GM19438 (cell line): ENCODE results near the gene LRRFIP1.

ENCODE experiments used
- ATAC-seq: cut with Tn5 transposase; IDR thresholded peaks from one replicate; pipeline ENCODE4 v1.9.1; 2021; ENCODE audit warnings: low read depth; ENCODE audit not compliant: unreplicated experiment

The LRRFIP1 gene

DNA sequence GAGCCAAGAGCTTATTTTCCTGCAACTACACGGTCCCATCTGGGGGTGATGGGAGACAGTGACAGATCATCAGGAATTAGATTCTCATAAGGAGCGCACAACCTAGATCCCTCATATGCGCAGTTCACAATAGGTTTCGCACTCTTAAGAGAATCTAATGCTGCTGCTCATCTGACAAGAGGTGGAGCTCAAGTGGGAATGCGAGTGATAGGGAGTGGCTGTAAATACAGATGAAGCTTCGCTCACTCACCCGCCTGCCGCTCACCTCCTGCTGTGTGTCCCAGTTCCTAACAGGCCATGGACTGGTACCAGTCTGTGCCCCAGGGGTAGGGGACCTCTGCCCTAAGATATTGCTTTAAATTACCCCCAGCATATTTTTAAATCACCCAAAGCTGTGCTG, 10.8 kb downstream of the LRRFIP1 start:
- ATAC-seq, result no peak

- ATAC-seq, result no peak
These were observed 11.9 kb downstream of the LRRFIP1 start for GRCh38 chr2:237639052-237639835.

- no peak for ATAC-seq
These were observed 12.4 kb downstream of the LRRFIP1 start for GRCh38 chr2:237639836-237640220.

- no peak for ATAC-seq
These were observed 13.2 kb downstream of the LRRFIP1 start for GRCh38 chr2:237640493-237640998.

GRCh38 chr2:237642038-237642734, 14.8 kb downstream of the LRRFIP1 start:
- no peak for ATAC-seq

GRCh38 chr2:237643066-237643465, 15.7 kb downstream of the LRRFIP1 start:
- no peak for ATAC-seq

DNA sequence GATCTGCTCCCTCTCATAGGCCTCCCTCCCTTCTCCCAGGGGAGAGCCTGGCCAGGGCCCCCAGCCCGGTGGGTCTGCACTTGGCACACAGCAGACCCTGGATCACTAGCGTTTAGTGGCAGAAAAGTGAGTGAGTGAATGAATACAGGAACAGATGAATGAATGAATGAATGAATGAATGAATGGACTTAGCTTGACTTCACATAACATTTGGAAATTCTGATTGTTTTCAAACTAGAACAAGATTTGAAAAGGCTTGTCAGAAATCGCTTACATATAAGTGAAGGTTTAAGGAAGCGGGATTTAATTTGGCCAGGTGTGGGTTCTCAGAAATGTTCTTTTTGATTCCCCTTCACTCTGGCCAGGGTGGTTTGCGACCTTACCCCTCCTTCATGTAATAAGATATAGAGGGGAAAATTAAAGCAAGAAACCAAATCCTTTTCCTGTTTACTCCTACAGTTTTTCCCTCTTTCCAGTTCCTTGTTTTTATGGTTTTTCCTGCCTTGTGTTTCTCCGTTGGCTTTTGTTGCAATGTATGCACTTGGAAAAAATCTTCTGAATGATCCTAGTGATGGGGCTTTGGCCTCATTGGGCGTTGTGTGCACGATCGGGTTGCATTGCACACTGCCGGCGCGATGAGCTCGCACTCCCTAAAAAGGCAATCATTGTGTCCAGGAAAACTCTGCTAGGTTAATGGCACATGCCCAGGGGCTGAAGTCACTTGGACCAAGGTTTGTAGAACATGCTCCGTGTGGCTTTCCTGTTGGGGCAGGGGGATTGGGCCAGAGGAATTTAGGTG, 16.4 kb downstream of the LRRFIP1 start:
- ATAC-seq, result no peak

DNA sequence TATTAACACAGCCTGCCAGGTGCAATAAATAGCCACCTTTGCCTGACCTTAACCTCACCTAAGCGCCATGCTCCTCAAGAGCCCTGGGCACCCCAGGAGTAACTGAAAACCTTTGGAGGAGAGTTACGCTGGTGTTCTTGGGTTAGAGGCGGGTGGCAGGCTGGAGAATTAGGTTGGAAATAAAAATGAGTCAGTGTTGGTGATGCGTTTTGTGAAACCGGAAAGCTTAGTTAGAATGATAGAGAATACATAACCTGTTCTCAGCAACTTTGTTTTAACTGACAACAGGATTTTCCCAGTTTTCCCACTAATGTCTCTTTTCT, 17.0 kb downstream of the LRRFIP1 start:
- no peak for ATAC-seq

DNA sequence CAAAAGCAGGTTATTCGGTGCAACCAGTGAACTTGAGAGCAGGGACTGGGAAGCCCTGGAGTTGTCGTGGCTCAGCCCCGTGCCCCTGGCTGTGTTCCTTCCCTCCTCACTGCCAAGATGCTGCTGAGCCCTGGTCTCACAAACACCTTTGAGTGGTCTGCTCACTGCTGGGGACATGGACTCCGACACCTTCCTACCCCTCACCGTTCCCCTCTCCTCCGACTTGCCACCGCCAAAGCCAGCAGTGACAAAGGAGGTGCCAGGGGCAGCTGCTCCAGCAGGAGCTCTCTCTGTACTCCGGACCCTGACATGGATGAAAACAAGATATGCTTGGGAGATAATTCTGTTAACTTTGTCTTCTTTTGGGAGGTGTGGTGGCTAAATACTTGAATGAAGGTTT, 17.9 kb downstream of the LRRFIP1 start:
- no peak for ATAC-seq

DNA sequence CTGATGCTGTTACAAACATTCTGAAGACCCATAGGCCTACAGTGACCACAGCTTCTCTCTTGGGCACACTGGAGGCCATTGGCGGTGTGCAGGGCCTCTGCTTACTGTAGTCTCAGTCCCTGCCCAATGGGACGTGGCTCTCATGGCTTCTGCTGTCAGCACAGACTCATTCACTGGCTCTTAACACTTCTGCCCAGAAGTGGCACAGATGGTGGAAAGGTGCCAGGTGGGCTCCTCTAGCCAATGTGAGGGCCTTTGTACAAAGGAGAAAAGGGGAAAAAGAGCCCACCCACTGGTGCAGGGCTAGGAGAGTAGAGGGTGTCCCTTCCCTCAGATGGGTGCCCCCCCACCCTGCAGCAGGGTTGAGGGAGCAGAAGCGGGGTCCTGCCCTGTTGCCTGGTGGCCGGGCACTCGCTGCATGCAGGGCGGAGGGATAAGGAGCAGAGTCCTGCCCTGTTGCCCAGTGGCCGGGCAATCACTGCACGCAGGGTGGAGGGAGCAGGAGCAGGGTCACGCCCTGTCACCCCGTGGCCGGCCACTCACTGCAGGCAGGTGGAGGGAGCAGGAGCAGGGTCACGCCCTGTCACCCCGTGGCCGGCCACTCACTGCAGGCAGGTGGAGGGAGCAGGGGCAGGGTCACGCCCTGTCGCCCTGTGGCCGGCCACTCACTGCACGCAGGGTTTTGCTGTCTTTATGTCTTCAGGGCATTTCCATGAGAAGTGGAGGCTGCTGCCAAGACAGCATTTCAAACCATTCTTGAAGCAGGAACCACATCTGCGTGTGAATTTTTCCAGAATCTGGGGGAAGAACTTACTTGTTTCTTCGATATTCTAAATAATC, 20.0 kb downstream of the LRRFIP1 start:
- no peak for ATAC-seq

DNA sequence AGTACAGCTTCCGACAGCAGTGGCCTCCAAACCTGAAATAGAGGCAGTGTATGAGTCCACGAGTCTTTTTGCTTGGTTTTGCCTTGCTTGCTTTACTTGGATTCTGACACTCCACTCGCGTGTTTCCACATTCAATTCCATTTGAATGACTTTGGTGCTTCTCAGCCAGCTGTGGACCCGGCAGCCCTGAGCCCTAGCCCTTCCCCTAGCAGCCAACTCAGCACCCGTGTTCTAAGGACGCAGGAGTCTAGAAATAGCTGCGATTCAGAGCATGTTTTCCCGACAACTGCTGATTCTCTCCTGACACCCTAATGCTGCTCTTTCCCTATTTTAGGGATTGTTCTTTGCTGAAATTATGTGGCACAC, 20.6 kb downstream of the LRRFIP1 start:
- ATAC-seq, result no peak

- ATAC-seq, result no peak
These were observed 22.4 kb downstream of the LRRFIP1 start for GRCh38 chr2:237649541-237650454.

DNA sequence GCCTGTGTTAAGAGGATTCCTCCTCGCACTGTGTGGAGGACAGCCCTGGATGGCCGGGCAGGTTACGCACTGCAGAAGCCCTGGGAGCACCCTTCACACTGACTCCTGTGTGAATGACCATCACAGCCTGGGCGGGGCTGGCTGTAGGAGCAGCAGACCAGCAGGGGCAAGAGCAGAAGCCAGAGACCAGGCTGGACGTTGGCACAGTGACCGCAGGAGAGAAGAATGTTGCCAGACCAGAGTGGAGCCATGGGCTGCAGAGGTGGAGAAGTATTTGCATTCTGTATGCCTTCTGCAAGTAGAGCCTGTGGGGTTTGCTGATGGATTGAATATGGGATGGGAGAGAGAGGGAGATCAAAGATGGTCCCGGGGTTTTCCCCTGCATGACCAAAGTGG, 23.1 kb downstream of the LRRFIP1 start:
- ATAC-seq, result no peak

GRCh38 chr2:237651761-237652160, 24.4 kb downstream of the LRRFIP1 start:
- ATAC-seq, result no peak

GRCh38 chr2:237652181-237652580, 24.8 kb downstream of the LRRFIP1 start:
- no peak for ATAC-seq

DNA sequence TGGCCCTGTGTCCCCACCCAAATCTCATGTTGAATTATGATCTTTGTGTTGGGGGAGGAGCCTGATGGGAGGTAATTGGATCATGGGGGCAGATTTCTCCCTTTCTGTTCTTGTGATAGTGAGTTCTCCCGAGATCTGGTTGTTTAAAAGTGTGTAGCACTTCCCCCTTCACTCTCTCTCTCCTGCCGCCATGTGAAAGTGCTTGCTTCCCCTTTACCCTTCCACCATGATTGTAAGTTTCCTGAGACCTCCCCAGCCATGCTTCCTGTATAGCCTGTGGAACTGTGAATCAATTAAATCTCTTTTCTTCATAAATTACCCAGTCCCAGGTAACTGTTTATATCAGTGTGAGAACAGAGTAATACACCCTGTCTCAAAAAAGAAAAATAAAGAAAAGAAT, 25.5 kb downstream of the LRRFIP1 start:
- ATAC-seq, result no peak

DNA sequence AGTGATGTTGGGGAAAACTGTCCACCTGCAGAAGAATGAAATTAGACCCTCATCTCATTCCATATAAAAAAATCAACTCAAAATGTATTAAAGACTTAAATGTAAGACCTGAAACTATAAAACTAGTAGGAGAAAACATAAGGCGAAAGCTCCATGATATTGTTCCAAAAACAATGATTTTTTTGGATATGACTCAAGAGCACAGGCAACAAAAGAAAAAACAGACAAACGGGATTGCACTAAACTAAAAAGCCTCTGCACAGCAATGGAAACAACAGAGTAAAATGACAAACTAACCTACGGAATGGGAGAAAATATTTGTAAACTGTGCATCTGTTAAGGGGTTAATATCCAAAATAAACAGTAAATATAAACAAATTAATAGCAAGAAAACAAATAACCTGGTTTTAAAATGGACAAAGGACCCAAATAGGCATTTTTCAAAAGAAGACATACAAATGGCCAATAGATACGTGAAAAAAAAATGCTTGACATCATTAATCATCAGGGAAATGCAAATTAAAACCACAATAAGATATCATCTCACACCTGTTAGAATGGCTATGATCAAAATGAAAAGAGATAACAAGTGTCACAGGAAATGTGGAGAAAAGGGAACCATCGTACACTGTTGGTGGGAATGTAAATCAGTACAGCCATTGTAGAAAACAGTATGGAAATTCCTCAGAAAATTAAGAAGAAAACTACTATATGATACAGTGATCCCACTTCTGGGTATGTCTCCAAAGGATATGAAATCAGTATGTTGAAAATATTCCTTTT, 26.6 kb downstream of the LRRFIP1 start:
- no peak for ATAC-seq

- no peak for ATAC-seq
These were observed 29.7 kb downstream of the LRRFIP1 start for GRCh38 chr2:237657063-237657462.
